Measurements from ENCODE around the gene SLC25A47.
"Not testable (repeated sequence)": the region's sequence is repeated elsewhere in the genome, so short reads cannot be mapped to it uniquely, and the experiment has no call there.

SLC25A47 gene

DNA sequence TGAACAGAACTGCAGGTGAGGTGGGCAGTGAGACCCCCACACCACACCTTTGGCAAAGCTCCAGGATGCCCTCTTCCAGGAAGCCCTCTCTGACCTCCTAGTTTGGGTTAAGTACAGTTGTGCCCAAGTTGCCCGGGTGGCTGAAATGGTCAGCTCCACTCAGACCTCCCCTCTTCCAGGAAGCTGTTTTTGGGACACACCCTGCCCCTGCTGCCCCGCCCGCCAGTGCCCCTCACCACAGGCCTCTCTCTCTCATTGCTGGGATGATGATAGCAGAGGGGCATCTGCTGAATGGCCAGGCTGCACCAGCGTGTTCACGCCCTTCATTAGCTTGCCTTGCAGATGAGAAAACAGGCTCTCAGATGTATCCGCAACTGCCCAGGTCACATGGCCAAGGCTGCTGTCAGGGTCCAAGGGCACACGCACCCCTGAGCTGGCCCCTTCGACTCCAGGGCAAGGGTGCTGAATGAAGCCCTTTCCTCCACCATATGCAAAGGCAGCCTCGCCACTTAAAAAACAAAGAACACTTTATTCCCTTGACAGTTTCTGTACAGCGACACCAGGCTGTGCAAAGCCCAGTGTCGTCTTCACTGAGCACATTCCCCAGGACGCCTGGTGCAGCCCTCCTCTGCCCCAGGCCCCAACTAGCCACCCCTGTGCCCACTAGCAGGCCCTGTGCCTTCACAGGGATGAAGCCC is 32.4 kb upstream of the SLC25A47 start:
- DNase-seq: no peak

DNA sequence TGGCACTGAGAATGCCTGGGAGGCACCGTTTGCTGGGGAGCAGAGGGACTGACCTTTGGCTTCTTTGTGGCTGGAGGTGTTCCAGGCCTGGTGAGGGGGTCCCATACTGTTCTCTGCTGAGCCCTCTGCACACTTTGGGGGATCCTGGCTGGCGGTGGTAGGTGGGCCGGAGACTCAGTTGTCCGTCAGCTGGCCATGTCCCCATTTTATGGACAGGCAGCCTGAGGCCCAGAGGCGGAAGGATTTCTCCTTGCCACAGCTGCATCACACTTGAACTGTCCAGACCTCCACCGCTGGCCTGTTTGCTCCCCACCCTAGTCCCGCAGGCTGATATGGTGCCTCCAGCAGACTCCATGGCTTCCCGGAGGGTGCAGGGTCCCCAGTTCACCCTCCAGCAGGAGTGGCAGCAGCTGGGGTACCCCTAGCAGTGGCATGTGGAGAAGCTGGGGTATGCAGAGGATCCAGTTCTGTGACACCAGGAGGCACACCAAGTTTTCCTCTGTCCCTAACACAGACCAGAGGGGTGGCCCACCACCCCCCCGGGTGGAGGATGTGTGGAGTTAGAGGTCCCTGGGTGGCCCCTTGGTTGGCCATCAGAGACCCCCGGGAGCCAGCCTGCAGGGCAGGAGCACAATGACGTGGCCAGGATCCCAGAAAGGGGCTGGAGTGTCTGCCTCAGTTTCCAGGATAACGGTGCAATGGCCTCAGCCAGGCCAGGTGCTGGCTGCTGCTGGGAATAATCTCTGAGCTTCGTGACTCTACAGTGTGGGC is 31.6 kb upstream of the SLC25A47 start:
- no peak for DNase-seq

DNA sequence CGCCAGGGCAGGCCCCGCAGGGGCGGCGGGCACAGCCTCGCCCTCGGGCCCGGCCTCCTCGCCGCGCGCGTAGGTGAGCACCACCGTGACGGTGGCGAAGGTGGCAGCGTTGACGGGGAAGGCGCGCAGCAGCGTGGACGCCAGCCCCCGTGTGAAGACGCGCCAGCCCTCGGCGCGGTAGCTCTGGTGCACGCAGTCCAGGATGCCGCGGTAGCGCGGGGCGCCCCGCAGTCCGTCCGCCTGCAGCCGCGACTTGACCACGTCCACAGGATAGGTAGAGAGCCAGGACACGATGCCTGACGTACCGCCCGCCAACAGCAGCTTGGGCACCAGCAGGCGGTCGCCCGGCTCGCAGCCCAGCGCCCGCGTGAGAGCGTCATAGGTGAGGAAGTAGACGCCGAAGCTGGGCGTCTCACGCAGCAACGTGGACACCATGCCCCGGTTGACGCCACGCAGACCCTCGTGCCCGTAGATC is 30.8 kb upstream of the SLC25A47 start:
- no peak for DNase-seq

DNA sequence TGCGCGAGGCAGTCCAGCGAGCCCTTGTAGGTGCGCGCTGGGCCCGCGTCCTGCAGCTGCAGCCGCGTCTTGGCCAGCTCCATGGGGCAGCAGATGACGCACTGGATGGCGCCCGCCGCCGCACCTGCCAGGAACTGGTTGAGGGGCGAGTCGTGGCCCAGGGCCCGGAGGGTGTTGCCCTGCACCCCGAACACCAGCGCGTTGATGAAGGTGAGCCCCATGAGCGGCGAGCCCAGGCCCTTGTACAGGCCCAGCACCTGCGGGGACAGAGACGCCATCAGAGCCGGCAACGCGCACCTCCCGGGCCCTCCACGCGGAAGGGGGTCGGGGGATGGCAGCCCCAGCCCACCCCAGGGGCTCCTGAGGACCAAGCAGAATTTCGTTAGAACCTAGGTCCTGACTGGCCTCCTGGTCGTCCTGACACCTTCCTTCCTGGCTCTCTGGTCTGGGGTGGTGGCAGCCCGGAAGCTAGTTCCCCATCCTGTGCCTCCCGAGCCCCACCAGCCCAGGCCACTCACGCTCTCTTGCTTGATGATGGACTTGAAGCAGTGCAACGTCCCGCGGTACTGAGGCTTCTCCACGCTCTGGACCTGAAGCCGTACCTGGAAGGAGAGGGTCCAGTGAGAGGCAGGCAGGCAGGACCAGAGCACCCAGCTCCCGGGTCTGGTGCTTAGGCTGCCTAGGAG is 30.2 kb upstream of the SLC25A47 start:
- no peak for DNase-seq

GRCh38 chr14:100293497-100294212 is 29.5 kb upstream of the SLC25A47 start:
- no peak for DNase-seq

GRCh38 chr14:100294213-100294962 is 28.8 kb upstream of the SLC25A47 start:
- DNase-seq: no peak

DNA sequence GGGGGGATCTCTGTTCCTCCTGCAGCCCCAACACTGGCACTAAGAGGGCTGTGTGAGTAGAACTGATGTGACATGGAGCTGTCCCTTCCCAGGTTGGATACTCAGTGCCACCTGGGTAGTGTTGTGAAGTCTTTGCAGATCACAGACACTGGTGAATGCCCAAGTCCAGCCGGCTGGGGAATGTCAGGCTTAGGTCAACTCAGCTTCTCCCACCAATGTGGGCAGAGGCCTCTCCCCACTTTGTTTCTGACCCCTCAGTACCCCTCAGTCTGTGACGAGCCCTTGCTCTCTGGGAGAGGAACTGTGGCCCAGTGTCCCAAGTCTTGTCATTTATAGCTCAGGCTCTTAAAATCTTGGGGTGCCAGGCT is 28.2 kb upstream of the SLC25A47 start:
- DNase-seq: no peak

DNA sequence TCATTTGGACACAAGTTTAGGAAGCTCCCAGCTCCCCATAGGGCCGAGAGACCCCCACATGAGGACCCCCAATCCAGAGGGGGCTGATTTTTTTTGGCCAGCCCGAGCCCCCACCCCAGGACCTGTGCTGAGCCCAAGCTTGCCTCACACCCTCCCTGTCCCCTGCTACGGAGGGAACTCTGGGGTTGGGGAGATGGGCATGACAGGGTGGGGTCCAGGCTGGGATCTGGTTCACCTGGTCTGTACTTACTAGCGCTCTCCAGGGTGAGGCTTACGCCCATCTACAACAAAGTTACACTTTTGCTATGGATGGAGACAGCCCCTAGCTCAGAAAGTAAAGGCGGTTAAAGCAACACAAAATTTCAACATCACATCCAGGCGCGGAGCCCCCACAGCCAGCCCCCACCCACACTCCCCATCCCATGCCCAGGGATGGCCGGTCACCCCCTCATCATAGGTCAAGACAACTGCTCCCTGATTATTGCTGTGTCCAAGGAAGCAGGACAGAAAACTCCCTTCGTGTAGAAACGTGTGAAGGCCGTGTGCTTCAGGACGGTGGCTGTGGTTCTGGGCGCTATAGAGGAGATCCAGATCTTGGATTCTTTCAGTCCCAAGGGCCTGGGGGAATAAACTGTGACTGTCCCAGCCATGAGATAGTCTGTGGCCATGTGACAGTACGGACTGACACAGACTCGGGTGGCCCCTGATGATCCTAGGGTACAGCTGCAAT is 27.6 kb upstream of the SLC25A47 start:
- DNase-seq: no peak

GRCh38 chr14:100296106-100296651 is 27.0 kb upstream of the SLC25A47 start:
- DNase-seq: no peak

- DNase-seq: not testable (repeated sequence)
Observed at GRCh38 chr14:100296729-100297128, 26.4 kb upstream of the SLC25A47 start.

- DNase-seq: no peak
Observed at GRCh38 chr14:100297320-100298300, 25.5 kb upstream of the SLC25A47 start.

GRCh38 chr14:100298551-100299237 is 24.4 kb upstream of the SLC25A47 start:
- DNase-seq: no peak

- DNase-seq: no peak
Observed at GRCh38 chr14:100299238-100299560, 23.9 kb upstream of the SLC25A47 start.

DNA sequence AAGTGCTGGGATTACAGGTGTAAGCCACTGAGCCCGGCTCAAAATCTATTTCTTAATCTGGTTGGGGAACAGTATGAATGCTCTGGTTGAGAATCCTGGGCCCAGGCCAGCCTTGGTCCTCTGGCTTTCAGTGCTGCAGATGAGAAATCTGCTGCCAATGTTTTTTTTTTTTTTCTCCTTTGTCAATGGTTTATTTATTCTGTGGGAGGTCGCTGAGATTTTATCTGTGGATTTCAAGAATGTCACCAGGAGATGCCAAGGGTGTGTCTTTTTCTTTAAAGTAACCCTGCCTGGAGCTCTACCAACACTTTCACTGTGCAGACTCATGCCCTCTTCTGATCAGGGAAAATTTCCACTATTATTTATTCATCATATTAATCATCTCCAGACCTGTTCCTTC is 20.5 kb upstream of the SLC25A47 start:
- no peak for DNase-seq

DNA sequence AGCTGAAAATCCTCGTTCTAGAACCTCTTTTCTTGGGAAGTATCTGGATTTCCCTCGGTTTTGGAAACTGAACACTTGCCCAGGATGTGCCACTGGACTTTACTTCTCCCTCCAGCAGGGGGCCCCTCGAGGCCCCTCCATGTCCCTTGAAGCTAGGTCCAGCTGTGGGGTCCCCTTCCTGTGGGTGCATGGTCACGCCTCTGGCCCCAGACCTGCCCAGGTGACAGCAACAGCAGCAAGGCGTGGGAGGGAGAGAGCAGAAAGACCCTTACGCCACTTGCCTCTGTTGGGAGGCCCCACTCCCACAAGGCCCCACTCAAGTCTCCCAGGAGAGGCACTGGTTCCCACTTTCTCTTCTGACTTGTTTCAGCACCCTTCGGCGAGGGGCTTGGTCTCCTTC is 20.0 kb upstream of the SLC25A47 start:
- no peak for DNase-seq

GRCh38 chr14:100303925-100304324 is 19.2 kb upstream of the SLC25A47 start:
- DNase-seq: no peak

DNA sequence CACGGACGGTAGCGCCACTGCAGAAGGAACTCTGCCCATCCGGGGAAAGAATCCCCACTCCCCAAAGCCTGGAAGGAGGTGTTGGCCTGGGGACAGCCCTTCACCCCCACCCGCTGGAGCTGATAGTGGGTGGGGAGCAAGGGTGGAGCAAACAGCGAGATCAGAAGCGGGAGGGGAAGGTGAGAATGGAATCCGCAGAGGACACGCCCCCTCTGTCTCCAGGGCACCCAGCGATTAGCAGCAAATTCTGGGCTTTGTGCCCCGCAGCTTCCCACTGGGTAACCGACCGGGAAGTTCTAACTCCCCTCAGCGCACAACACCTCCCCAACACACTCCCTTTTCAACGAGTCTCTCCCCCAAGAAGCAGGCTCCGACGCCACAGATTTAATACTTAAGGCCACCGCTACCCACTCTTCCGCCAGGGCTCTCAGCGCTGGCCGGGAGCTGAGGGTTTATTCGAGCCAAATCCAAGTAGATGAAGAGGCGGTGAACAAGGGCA is 18.3 kb upstream of the SLC25A47 start:
- peak; percentile 81 for DNase-seq

DNA sequence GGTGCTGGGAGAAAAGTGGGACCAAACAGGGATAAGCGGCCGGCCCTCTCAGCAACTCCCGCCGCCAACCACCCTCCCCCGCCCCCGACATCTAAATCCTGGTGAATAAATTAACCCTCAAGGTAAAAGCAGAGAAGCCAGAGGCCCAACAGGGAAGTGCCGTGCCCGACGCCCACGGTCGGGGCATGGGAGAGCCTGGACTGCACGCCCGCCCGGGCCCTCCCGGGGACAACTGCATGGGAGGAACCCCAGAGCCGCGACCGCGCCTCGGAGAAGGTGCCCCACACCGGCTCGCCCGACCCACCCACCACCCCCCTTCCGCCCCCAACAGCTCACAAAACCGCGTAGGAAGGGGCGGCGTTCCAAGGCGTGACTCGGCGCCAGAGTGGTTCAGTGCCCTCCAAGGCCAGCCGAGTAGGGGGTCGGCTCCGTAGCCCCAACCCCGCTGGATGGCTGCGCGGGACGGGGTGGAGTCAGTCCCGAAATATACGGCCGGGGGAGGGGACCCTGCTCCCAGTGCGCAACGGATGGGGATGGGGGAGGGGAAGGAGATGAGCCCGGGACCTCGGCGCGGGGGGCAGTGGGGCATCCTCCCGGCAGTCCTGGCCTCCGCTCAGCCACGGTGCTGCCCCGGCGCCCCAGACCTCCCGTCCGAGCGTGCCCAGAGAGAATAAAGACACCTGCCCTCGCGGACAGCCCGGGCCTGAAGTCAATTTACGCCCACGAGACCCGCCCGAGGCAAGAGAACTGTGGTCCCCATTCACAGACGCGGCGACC is 17.6 kb upstream of the SLC25A47 start:
- DNase-seq: peak; percentile 65

All from NCI-H1105 treated with DMSO at 0.1 percent for 48 hours (cell line).